ENCODE measurements around the gene ZCCHC10. TPM values are rescaled to one million over a fixed set of nuclear protein-coding genes. Genes with fewer than 3 reads are reported as not detected.

The ZCCHC10 gene
- total and polyA plus RNA-seq, 10 of the 15 experiments (the other 5 are each of a cell fraction or from before 2014, with no cell fraction given) = 16.8 to 117 (median 53.5) TPM

DNA sequence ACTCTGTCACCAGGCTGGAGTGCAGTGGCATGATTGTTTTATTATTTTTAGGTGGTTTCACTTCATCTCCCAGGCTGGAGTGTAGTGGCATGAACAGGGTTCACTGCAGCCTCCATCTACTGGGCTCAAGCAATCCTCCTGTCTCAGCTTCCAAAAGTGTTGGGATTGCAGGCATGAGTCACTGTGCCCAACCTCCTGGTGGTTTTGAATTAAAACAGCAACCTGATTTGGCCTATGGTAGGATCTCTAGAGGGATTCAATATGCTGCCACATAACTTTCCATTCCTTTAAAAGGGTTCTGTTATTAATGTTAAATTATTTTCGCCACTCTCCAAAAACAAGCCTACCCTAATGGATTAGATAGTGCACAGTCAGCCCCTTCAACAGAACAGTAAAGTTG lies 15.6 kb upstream of the ZCCHC10 start:
- Histone ChIP-seq H4K20me1 (ENCODE audit: control insufficient read depth, insufficient read depth) (no peaks in the 10 kb centered on the region), H3K79me2 (ENCODE audit: control insufficient read depth, insufficient read depth, low read length) (no peaks in the 10 kb centered on the region), H3K9ac (ENCODE audit: control insufficient read depth, insufficient read depth, low read length) (no peak overlapping the region), H3K27ac (ENCODE audit: control insufficient read depth, insufficient read depth) (no peak overlapping the region), H3K4me1 (ENCODE audit: control insufficient read depth, insufficient read depth, low read length) (no peaks in the 10 kb centered on the region), H3K36me3 (ENCODE audit: control insufficient read depth in 2 of 2, insufficient read depth in 2 of 2, low read length in 1 of 2) (no peaks in the 10 kb centered on the region), H3K4me3 (no peak overlapping the region), H3K27me3 (replicated peaks in 1 of 2; ENCODE audit: control insufficient read depth in 2 of 2, insufficient read depth in 2 of 2, low read length in 1 of 2) (no peaks in the 10 kb centered on the region), H2AFZ (ENCODE audit: control insufficient read depth, low read depth, low read length) (no peak overlapping the region), H3K4me2 (ENCODE audit: control insufficient read depth, insufficient read depth) (no peak overlapping the region), H3K9me3 (replicated peaks; ENCODE audit: control insufficient read depth, insufficient read depth, low read length) (no peaks in the 10 kb centered on the region)
- intact Hi-C loops (cut with micrococcal nuclease; ENCODE audit: unreplicated experiment) = no loop called here
- BruUV-seq (replicated peaks) = no TSS peak
- DNase-seq (ENCODE audit: low read depth, low spot score) (no peak), ATAC-seq (no peak), FAIRE-seq (no peak)
- SMC1A ChIA-PET (ENCODE audit: uncharacterized antibody, unreplicated experiment) = no interaction called here
- TF ChIP-seq RB1 (IDR thresholded peaks at IDR 0.05; ENCODE audit: borderline replicate concordance) = no peak
- TF ChIP-seq SMAD5 (IDR thresholded peaks at IDR 0.05; ENCODE audit: low read depth) = no peak
- TF ChIP-seq EED (IDR thresholded peaks at IDR 0.05; ENCODE audit: low read depth) = no peak
- in situ Hi-C loops (cut with MboI) = no loop called here
- POLR2A ChIA-PET = no interaction called here
- RAD21 ChIA-PET (ENCODE audit: unreplicated experiment) = no interaction called here
- 29% methylated on average over 1 of the region's 1 CpG for WGBS (ENCODE audit: insufficient coverage, insufficient replicate concordance, low lambda C conversion rate, missing lambda C conversion rate)
- CTCF ChIA-PET = no interaction called here

DNA sequence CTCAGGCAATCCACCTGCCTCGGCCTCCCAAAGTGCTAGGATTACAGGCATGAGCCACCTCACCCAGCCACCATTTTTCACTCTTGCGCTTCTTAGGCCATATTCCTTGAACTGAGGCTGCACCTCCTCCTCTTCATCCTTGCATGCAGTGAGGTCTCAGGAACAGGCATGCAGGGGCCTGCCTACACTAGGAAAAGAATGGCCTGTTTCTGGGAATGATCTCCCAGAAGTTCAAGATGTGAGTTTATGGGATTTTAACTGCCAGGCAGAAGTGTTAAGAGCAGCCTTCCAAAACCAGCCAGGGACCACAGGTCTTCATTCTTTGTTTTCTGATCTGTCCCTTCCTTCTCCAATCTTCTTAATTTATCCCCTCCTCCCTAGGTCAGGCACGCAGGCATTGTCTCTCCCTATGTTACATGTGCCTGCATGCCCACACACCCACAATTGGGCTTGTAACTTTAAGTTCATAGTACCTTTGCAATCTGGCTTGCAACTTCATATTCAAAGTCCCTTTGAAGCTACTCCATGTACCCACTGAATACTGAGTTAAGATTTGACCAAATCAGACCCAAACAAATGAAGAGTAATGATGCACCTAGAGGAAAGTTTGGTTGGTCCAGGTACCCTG lies 14.9 kb upstream of the ZCCHC10 start:
- SMC1A ChIA-PET (ENCODE audit: uncharacterized antibody, unreplicated experiment) = no interaction called here
- intact Hi-C loops (cut with micrococcal nuclease; ENCODE audit: unreplicated experiment) = no loop called here
- DNase-seq (ENCODE audit: low read depth, low spot score) = no peak
- Histone ChIP-seq H3K27me3 (replicated peaks in 1 of 2; ENCODE audit: control insufficient read depth in 2 of 2, insufficient read depth in 2 of 2, low read length in 1 of 2) (no peaks in the 10 kb centered on the region), H3K4me2 (ENCODE audit: control insufficient read depth, insufficient read depth) (no peak overlapping the region), H3K36me3 (ENCODE audit: control insufficient read depth in 2 of 2, insufficient read depth in 2 of 2, low read length in 1 of 2) (no peaks in the 10 kb centered on the region), H3K9ac (ENCODE audit: control insufficient read depth, insufficient read depth, low read length) (no peak overlapping the region), H3K79me2 (ENCODE audit: control insufficient read depth, insufficient read depth, low read length) (no peaks in the 10 kb centered on the region), H2AFZ (ENCODE audit: control insufficient read depth, low read depth, low read length) (no peak overlapping the region), H4K20me1 (ENCODE audit: control insufficient read depth, insufficient read depth) (no peaks in the 10 kb centered on the region), H3K4me1 (ENCODE audit: control insufficient read depth, insufficient read depth, low read length) (no peaks in the 10 kb centered on the region; the same call in 1 of the 2 replicates), H3K9me3 (replicated peaks; ENCODE audit: control insufficient read depth, insufficient read depth, low read length) (no peaks in the 10 kb centered on the region), H3K27ac (ENCODE audit: control insufficient read depth, insufficient read depth) (no peak overlapping the region), H3K4me3 (no peak overlapping the region)
- WGBS (ENCODE audit: insufficient coverage, insufficient replicate concordance, low lambda C conversion rate, missing lambda C conversion rate) = 67% methylated on average over 3 of the region's 3 CpGs
- POLR2A ChIA-PET = no interaction called here
- RAD21 ChIA-PET (ENCODE audit: unreplicated experiment) = no interaction called here
- no peak for ATAC-seq
- CTCF ChIA-PET = no interaction called here
- in situ Hi-C loops (cut with MboI) = no loop called here
- no TSS peak for BruUV-seq (replicated peaks)
- no peak for FAIRE-seq
- TF ChIP-seq ASH2L (IDR thresholded peaks at IDR 0.05; ENCODE audit: borderline replicate concordance, low read depth) (no peak), FOXM1 (IDR thresholded peaks at IDR 0.05; ENCODE audit: low read depth, low read length) (no peak), SIN3A (IDR thresholded peaks at IDR 0.05; ENCODE audit: low read depth, low read length) (no peak)
- TF ChIP-seq, protein P1, sequence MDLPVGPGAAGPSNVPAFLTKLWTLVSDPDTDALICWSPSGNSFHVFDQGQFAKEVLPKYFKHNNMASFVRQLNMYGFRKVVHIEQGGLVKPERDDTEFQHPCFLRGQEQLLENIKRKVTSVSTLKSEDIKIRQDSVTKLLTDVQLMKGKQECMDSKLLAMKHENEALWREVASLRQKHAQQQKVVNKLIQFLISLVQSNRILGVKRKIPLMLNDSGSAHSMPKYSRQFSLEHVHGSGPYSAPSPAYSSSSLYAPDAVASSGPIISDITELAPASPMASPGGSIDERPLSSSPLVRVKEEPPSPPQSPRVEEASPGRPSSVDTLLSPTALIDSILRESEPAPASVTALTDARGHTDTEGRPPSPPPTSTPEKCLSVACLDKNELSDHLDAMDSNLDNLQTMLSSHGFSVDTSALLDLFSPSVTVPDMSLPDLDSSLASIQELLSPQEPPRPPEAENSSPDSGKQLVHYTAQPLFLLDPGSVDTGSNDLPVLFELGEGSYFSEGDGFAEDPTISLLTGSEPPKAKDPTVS (IDR thresholded peaks at IDR 0.05; ENCODE audit: low read depth, low read length) = no peak
- TF ChIP-seq, protein P2, sequence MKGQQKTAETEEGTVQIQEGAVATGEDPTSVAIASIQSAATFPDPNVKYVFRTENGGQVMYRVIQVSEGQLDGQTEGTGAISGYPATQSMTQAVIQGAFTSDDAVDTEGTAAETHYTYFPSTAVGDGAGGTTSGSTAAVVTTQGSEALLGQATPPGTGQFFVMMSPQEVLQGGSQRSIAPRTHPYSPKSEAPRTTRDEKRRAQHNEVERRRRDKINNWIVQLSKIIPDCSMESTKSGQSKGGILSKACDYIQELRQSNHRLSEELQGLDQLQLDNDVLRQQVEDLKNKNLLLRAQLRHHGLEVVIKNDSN (IDR thresholded peaks at IDR 0.05; ENCODE audit: borderline replicate concordance, extremely low read length, insufficient read depth, low read depth, low read length) = no peak
- TF ChIP-seq, protein P3, sequence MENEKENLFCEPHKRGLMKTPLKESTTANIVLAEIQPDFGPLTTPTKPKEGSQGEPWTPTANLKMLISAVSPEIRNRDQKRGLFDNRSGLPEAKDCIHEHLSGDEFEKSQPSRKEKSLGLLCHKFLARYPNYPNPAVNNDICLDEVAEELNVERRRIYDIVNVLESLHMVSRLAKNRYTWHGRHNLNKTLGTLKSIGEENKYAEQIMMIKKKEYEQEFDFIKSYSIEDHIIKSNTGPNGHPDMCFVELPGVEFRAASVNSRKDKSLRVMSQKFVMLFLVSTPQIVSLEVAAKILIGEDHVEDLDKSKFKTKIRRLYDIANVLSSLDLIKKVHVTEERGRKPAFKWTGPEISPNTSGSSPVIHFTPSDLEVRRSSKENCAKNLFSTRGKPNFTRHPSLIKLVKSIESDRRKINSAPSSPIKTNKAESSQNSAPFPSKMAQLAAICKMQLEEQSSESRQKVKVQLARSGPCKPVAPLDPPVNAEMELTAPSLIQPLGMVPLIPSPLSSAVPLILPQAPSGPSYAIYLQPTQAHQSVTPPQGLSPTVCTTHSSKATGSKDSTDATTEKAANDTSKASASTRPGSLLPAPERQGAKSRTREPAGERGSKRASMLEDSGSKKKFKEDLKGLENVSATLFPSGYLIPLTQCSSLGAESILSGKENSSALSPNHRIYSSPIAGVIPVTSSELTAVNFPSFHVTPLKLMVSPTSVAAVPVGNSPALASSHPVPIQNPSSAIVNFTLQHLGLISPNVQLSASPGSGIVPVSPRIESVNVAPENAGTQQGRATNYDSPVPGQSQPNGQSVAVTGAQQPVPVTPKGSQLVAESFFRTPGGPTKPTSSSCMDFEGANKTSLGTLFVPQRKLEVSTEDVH (IDR thresholded peaks at IDR 0.05; ENCODE audit: low read depth, partially characterized antibody) = no peak
